Loucy (cell line): ENCODE results near the gene OCIAD1.

ENCODE experiments used
- EZH2phosphoT487 ChIP-seq: fragments of 200-600 bp; IDR thresholded peaks from 2 replicates; pipeline ENCODE4 v1.6.1; 2018; ENCODE audit warnings: antibody characterized with exemption, mild to moderate bottlenecking, moderate library complexity, borderline replicate concordance
- TF ChIP-seq, protein P1 (sequence below): fragments of 200-600 bp; sonication (generic); conservative IDR thresholded peaks from 2 replicates; pipeline ENCODE4 v1.5.1; 2014; ENCODE audit warnings: mild to moderate bottlenecking, antibody characterized with exemption, low read length

DNA sequence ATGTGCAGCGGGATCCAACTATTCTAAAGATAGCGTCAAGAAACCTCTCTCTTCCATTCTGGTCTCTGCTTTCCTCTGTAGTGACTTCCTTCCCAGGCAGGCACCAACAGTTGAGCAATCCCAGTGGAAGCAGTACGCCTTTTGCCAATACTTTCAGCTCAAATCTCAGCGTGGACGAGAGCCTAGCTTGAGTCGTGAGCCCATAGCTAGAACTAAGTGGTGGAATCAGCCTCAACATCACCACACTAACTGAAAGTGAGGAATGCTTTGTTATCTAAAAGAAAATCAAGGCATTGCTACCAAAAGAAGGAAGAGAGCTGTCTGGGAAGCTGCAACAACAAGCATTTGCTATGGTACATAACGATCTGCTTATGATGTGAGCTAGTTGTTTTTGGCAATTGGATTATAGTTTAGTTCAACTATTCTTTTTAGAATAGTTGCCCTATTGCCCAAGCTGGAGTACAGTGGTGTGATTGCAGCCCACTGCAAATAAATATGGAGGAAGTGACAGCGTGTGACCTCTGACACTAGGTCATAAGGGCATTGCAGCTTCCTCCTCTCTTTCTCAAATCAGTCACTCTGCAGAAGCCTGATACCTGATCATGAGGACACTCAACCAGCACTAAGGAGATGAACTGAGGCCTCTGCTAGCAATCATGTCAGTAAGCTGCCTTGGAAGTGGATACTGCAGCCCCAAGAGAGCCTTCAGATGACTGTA, 26.1 kb upstream of the OCIAD1 start:
- TF ChIP-seq, protein P1, sequence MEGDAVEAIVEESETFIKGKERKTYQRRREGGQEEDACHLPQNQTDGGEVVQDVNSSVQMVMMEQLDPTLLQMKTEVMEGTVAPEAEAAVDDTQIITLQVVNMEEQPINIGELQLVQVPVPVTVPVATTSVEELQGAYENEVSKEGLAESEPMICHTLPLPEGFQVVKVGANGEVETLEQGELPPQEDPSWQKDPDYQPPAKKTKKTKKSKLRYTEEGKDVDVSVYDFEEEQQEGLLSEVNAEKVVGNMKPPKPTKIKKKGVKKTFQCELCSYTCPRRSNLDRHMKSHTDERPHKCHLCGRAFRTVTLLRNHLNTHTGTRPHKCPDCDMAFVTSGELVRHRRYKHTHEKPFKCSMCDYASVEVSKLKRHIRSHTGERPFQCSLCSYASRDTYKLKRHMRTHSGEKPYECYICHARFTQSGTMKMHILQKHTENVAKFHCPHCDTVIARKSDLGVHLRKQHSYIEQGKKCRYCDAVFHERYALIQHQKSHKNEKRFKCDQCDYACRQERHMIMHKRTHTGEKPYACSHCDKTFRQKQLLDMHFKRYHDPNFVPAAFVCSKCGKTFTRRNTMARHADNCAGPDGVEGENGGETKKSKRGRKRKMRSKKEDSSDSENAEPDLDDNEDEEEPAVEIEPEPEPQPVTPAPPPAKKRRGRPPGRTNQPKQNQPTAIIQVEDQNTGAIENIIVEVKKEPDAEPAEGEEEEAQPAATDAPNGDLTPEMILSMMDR: no peak
- TF ChIP-seq EZH2phosphoT487: no peak
